Loucy (cell line): Measurements from ENCODE around the gene CD320.

Experiments
- EZH2phosphoT487 ChIP-seq: fragments of 200-600 bp; IDR thresholded peaks from 2 replicates; pipeline ENCODE4 v1.6.1; 2018; ENCODE audit warnings: antibody characterized with exemption, mild to moderate bottlenecking, moderate library complexity, borderline replicate concordance
- TF ChIP-seq, protein P1 (sequence below): fragments of 200-600 bp; sonication (generic); conservative IDR thresholded peaks from 2 replicates; pipeline ENCODE4 v1.5.1; 2014; ENCODE audit warnings: mild to moderate bottlenecking, antibody characterized with exemption, low read length

DNA sequence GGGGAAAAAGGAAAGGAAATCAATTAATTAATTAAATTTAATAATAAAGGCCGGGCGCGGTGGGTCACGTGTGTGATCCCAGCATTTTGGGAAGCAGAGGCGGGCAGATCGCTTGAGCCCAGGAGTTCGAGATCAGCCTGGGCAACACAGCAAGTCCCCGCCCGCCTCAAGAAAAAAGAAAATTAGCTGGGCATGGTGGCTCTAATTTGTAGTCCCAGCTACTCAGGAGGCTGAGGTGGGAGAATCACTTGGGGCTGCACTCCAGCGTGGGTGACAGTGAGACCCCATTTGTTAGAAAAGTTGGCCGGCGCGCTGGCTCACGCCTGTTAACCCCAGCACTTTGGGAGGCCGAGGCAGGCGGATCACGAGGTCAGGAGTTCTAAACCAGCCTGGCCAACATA lies 733 bp upstream of the CD320 start:
- TF ChIP-seq, protein P1, sequence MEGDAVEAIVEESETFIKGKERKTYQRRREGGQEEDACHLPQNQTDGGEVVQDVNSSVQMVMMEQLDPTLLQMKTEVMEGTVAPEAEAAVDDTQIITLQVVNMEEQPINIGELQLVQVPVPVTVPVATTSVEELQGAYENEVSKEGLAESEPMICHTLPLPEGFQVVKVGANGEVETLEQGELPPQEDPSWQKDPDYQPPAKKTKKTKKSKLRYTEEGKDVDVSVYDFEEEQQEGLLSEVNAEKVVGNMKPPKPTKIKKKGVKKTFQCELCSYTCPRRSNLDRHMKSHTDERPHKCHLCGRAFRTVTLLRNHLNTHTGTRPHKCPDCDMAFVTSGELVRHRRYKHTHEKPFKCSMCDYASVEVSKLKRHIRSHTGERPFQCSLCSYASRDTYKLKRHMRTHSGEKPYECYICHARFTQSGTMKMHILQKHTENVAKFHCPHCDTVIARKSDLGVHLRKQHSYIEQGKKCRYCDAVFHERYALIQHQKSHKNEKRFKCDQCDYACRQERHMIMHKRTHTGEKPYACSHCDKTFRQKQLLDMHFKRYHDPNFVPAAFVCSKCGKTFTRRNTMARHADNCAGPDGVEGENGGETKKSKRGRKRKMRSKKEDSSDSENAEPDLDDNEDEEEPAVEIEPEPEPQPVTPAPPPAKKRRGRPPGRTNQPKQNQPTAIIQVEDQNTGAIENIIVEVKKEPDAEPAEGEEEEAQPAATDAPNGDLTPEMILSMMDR, result no peak
- no peak for TF ChIP-seq EZH2phosphoT487
